Muscle layer of duodenum (tissue), 2 donors: ENCODE measurements around the gene PHF12.

Source experiments
- H3K27ac ChIP-seq: one replicate; pipeline ENCODE4 v1.7.0; 2013; ENCODE audit warnings: mild to moderate bottlenecking, low read length
- H3K27me3 ChIP-seq: one replicate; pipeline ENCODE4 v1.7.0; 2013; ENCODE audit warnings: low read depth, mild to moderate bottlenecking, control low read depth, low read length
- H3K36me3 ChIP-seq, 2 donors: one replicate each; pipeline ENCODE4 v1.7.0; 2013; ENCODE audit warnings: low read length in 2 of 2, control low read depth in 1 of 2, mild to moderate bottlenecking in 1 of 2; ENCODE audit not compliant: insufficient read depth in 2 of 2, control insufficient read depth in 1 of 2
- H3K4me1 ChIP-seq, 2 donors: one replicate each; pipeline ENCODE4 v1.7.0; 2013; ENCODE audit warnings: low read length in 2 of 2, mild to moderate bottlenecking in 2 of 2, control low read depth in 1 of 2, moderate library complexity in 1 of 2; ENCODE audit not compliant: insufficient read depth in 2 of 2, control insufficient read depth in 1 of 2
- H3K4me3 ChIP-seq, 2 donors: one replicate each; pipeline ENCODE4 v1.7.0; 2013; ENCODE audit warnings: low read length in 2 of 2, low read depth in 1 of 2, mild to moderate bottlenecking in 1 of 2
- H3K9me3 ChIP-seq, 2 donors: one replicate each; pipeline ENCODE4 v1.7.0; 2013; ENCODE audit warnings: low read length in 2 of 2, control low read depth in 1 of 2, mild to moderate bottlenecking in 1 of 2; ENCODE audit not compliant: control insufficient read depth in 1 of 2
- donor health status: healthy.

Gene PHF12

GRCh38 chr17:28951428-28951990 lies at the start of gene PHF12:
TSS of gene PHF12 (minus strand) at chr17:28951518. CDS start at chr17:28950960, 558 bp downstream.
- Histone ChIP-seq H3K36me3 (peaks cover 0 to 11% of the 10 kb centered on the region in 2 donors), H3K4me3 (peak within 1 kb of the TSS; percentile 83 to 92), H3K27me3 (no peaks in the 10 kb centered on the region), H3K4me1 (peaks cover 6 to 34% of the 10 kb centered on the region in 2 donors), H3K27ac (peak within 1 kb of the TSS; percentile 97), H3K9me3 (no peaks in the 10 kb centered on the region)

- Histone ChIP-seq H3K9me3 (no peaks in the 10 kb centered on the region), H3K36me3 (no peaks in the 10 kb centered on the region), H3K27ac (no peak overlapping the region), H3K4me3 (no peak overlapping the region), H3K4me1 (peaks cover 0 to 10% of the 10 kb centered on the region in 2 donors), H3K27me3 (peaks cover 24% of the 10 kb centered on the region)
Measured at GRCh38 chr17:29000973-29001372, 49.7 kb upstream of the PHF12 start.

- Histone ChIP-seq H3K4me3 (no peak overlapping the region), H3K9me3 (no peaks in the 10 kb centered on the region), H3K27me3 (peaks cover 16% of the 10 kb centered on the region), H3K27ac (no peak overlapping the region), H3K36me3 (no peaks in the 10 kb centered on the region), H3K4me1 (no peaks in the 10 kb centered on the region)
Measured at GRCh38 chr17:28999206-28999605, 47.9 kb upstream of the PHF12 start.

- no peak overlapping the region for H3K27ac ChIP-seq
- H3K27me3 ChIP-seq = peaks cover 2% of the 10 kb centered on the region
- H3K9me3 ChIP-seq = no peaks in the 10 kb centered on the region
- H3K4me3 ChIP-seq = no peak overlapping the region
- no peaks in the 10 kb centered on the region for H3K4me1 ChIP-seq
- no peaks in the 10 kb centered on the region for H3K36me3 ChIP-seq
Measured at GRCh38 chr17:28997806-28998205, 46.5 kb upstream of the PHF12 start.

GRCh38 chr17:28996554-28997096 lies 45.3 kb upstream of the PHF12 start:
- Histone ChIP-seq H3K4me1 (no peaks in the 10 kb centered on the region), H3K9me3 (no peaks in the 10 kb centered on the region), H3K27ac (no peak overlapping the region), H3K36me3 (no peaks in the 10 kb centered on the region), H3K27me3 (no peaks in the 10 kb centered on the region), H3K4me3 (no peak overlapping the region)

GRCh38 chr17:28993645-28994426 lies 42.5 kb upstream of the PHF12 start:
- Histone ChIP-seq H3K36me3 (no peaks in the 10 kb centered on the region), H3K4me3 (no peak overlapping the region), H3K4me1 (no peaks in the 10 kb centered on the region), H3K9me3 (no peaks in the 10 kb centered on the region), H3K27ac (no peak overlapping the region), H3K27me3 (no peaks in the 10 kb centered on the region)

- Histone ChIP-seq H3K4me1 (no peaks in the 10 kb centered on the region), H3K9me3 (no peaks in the 10 kb centered on the region), H3K27ac (no peak overlapping the region), H3K4me3 (no peak overlapping the region), H3K36me3 (no peaks in the 10 kb centered on the region), H3K27me3 (no peaks in the 10 kb centered on the region)
Measured at GRCh38 chr17:28992625-28993600, 41.6 kb upstream of the PHF12 start.

GRCh38 chr17:28992185-28992584 lies 40.9 kb upstream of the PHF12 start:
- Histone ChIP-seq H3K27me3 (no peaks in the 10 kb centered on the region), H3K4me1 (no peaks in the 10 kb centered on the region), H3K9me3 (no peaks in the 10 kb centered on the region), H3K4me3 (no peak overlapping the region), H3K36me3 (no peaks in the 10 kb centered on the region), H3K27ac (no peak overlapping the region)

- H3K27me3 ChIP-seq = no peaks in the 10 kb centered on the region
- no peaks in the 10 kb centered on the region for H3K9me3 ChIP-seq
- no peaks in the 10 kb centered on the region for H3K36me3 ChIP-seq
- no peak overlapping the region for H3K4me3 ChIP-seq
- H3K27ac ChIP-seq = no peak overlapping the region
- no peaks in the 10 kb centered on the region for H3K4me1 ChIP-seq
Measured at GRCh38 chr17:28991779-28992178, 40.5 kb upstream of the PHF12 start.

- H3K27me3 ChIP-seq = no peaks in the 10 kb centered on the region
- no peak overlapping the region for H3K27ac ChIP-seq
- H3K4me3 ChIP-seq = no peak overlapping the region
- H3K9me3 ChIP-seq = no peaks in the 10 kb centered on the region
- H3K4me1 ChIP-seq = no peaks in the 10 kb centered on the region
- H3K36me3 ChIP-seq = no peaks in the 10 kb centered on the region
Measured at GRCh38 chr17:28989028-28989427, 37.7 kb upstream of the PHF12 start.

- Histone ChIP-seq H3K27me3 (no peaks in the 10 kb centered on the region), H3K4me3 (no peak overlapping the region), H3K36me3 (no peaks in the 10 kb centered on the region), H3K4me1 (no peaks in the 10 kb centered on the region), H3K9me3 (no peaks in the 10 kb centered on the region), H3K27ac (no peak overlapping the region)
Measured at GRCh38 chr17:28988475-28988874, 37.2 kb upstream of the PHF12 start.
